NOMO-1 treated with dmso at 0.1 percent for 144 hours (cell line): ENCODE data around the gene MBD5.
"Not testable (repeated sequence)": the region's sequence is repeated elsewhere in the genome, so short reads cannot be mapped to it uniquely, and the experiment has no call there.

Experiments used
- DNase-seq: peaks from one replicate; lab custom pipeline; 2025; ENCODE audit not compliant: unreplicated experiment; lab: John Stamatoyannopoulos, UW

Gene MBD5

DNA sequence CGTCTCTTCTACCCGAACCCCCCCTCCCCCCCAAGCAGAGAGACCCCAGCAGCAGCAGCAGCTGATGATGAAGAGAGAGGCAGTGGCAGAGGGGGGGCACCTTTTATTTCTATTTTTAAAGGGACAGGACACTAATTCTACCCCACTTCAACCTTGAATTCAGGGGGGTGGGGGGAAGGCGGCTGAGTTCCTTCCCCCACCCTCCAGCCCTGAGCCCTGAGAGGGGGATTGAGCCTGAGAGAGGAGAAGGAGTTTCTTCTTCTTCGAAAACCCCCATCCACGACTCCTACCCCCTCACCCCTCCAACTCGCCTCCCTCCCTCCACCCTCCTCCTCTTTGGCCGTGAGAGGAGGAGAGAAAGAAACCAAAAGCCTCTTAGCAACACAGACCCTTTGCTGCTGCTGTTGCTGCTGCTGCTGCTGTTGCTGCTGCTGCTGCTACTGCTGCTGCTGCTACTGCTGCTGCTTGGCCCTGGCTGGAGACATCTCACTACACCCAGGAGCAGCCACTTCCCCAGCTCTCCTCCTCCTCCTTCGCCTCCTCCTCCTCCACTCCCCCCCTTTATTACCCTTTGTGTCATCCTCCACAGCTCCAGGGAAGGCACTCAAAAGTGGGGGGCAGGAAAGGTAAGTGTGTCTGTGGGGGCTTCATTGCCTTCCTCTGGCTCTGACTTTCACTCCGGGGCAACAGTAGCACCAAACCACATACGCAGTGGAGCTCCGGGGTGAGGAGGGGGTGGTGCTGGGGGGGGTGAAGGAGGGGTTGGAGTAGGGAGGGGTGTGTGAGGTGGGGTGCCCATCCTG is at the start of gene MBD5:
TSS of gene MBD5 (plus strand) at position 33 of the 803 bp plus-strand sequence.
- peak; percentile 12 for DNase-seq

DNA sequence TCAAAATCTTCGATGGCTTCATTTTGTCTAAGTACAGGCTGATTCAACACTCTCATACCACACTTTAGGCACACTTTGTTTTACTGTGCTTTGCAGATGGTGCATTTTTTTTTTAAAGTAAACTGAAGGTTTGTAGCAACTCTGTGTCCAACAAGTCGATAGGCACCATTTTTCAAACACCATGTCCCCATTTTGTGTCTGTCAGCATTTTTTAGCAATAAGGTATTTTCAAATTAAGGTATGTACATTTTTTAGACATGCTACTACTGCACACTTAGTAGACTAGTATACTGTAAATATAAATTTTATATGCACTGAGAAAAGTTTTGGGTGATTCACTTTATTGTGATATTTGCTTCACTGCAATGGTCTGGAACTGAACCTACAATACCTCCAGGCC is 44.8 kb upstream of the MBD5 start:
- DNase-seq = no peak

DNA sequence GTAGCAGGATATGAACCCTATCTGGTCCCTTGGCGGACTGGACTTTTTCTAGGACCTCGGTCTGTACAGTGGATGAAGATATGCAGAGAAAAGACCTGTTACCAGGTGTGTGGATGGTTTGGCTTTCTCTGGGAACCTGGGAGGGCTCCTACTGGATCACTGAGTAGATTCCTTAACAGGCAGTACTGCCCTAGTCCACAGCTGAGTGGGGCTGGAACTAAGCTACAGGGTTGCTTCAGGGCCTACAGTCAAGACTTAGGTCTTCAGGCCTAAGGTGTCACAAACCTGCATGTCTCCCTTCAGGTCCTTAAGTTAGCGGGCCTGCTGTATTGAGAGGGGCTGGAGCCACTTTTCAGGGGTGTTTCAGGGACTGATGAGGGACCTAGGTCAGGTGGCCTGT is 43.2 kb upstream of the MBD5 start:
- no peak for DNase-seq

DNA sequence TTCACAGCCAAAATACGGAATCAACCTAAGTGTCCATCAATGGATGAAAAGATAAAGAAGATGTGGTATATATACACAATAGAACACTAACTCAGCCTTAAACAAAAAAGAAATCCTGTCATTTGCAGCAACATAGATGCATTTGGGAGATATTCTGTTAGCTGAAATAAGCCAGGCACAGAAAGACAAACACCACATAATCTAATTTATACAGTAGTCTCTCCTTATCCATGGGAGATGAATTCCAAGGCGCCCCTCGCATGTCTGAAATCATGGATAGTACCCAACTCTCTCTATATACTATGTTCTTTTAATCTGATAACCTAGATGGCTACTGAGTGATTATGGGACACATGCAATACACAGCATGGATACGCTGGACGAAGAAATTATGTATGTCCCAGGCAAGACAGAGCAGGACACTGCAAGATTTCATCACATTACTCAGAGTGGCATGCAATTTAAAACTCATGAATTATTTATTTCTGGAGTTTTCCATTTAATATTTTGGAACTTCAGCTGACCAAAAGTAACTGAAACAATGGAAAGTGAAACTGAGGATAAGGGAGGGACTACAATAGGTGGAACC is 39.9 kb upstream of the MBD5 start:
- no peak for DNase-seq

DNA sequence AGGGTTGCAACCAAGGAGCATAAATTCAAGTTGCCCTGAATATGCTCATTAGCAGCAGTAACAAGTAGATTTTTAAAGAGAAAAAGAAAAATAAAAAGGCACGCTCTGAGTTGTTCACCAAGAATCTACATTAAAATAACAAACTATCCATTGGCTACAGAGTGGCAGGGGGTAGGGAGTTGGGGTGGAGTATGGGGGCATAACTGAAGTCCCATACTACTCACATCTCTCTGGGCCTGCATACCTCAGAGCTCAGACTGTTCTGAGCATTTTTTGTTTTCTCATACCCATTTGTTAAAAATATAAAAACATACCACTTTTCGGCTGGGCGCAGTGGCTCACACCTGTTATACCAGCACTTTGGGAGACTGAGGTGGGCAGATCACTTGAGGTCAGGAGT is 31.8 kb upstream of the MBD5 start:
- DNase-seq = no peak

DNA sequence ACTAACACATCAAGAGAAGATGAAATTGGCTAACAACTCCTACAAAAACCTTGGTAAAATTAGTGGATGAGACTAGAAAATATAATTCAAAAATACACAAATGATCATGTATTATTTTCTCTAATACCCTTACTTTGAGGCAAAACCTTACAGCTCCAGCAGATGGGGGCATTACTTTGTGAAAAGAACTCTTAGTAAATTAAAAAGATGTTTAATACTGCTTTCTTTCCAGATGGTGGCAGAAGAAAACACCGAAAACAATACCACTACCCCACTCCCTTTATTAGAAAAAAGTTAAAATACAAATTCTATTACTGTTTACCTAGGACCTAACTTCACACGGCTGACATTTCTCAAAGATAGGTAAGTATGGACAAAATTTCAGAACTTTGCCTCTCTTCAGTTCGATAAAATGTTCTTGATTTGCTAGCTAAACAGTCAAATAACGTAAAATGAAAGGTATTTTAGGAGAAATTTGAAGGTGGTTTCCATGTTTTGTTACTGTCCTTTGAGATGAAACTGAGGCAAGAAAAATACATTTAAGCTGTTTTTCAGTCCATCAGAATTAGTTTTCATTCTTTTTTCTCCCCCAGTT is 31.0 kb upstream of the MBD5 start:
- DNase-seq = peak; percentile 8

DNA sequence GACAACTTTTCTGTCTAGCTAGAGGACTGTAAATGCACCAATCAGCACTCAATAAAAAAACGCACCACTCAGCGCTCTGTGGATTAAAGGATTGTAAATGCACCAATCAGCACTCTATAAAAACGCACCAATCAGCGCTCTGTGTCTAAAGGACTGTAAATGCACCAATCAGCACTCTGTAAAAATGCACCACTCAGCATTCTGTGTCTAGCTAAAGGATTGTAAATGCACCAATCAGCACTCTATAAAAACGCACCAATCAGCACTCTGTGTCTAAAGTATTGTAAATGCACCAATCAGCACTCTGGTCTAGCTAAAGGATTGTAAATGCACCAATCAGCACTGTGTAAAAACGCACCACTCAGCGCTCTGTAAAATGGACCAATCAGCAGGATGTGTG is 25.9 kb upstream of the MBD5 start:
- not testable (repeated sequence) for DNase-seq

DNA sequence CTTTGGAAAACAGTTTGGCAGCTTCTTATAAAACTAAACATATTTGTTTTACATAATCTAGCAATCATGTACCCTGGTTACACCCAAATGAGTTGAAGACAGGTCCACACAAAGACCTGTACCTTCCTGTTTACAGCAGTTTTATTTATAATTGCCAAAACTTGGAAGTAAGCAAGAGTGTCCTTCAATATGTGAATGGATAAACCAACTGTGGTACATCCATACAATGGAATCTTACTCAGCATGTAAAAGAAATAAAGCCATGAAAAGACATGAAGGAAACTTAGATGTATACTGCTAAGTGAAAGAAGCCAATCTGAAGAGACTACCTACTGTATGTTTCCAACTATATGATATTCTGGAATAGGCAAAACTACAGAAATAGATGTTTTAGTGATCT is 24.1 kb upstream of the MBD5 start:
- no peak for DNase-seq

DNA sequence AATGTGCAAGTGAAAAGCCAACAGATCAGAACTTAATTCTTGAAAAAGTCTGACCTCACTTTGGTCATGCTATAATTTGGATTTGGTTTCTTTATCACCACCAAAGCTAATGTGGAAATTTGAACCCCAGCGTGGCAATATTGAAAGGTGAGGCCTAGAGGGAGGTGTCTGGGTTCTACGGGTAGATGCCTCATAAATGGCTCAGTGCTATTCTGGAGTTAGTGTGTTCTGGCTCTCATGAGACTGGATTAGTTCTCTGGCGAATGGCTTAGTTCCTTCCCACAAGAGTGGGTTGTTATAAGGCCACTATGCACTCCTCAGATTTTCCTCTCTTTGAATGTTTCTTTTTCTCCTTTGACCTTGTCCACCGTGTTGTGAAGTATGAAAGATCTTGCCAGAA is 22.7 kb upstream of the MBD5 start:
- DNase-seq = no peak

DNA sequence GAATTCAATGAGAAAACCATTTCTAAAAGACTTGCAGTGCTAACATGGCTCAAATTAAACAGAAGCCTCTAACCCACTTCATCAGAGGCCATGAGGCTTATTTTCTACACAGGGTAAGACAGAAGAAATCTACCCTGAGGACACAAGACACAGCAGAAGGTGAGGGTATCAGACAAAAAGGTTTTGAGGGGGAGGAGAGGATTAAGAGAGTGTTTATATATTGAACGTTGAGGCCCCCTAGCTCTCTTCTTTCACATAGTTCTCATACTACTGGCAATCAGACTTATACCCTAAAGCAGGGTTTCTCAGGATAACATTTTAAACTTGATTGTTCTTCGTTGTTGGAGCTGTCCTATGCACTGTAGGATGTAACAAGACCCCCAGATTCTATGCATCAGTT is 21.8 kb upstream of the MBD5 start:
- DNase-seq = no peak

DNA sequence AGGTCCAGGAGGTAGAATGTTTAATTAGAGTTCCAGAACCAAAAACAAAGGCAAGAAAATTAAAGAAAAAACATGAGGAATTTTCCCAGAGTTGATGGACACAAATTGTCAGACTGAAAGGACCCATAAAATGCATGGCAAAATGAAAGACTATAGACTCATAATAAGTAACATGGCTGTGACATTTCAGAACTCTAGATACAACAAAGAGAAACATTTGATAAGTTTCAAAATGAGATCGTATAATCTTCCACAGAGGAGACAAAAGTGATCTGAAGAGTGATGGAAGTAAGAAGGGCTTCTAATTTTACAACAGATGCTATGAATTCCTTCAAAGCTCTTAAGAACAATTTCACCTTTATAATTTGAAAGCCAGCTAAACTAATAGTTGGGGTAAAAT is 20.8 kb upstream of the MBD5 start:
- DNase-seq = no peak

DNA sequence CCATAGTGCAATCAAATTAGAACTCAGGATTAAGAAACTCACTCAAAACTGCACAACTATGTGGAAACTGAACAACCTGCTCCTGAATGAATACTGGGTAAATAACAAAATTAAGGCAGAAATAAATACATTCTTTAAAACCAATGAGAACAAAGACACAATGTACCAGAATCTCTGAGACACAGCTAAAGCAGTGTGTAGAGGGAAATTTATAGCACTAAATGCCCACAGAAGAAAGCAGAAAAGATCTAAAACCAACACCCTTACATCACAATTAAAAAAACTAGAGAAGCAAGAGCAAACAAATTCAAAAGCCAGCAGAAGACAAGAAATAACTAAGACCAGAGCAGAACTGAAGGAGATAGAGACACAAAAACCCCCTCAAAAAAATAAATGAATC is 18.5 kb upstream of the MBD5 start:
- DNase-seq = not testable (repeated sequence)

DNA sequence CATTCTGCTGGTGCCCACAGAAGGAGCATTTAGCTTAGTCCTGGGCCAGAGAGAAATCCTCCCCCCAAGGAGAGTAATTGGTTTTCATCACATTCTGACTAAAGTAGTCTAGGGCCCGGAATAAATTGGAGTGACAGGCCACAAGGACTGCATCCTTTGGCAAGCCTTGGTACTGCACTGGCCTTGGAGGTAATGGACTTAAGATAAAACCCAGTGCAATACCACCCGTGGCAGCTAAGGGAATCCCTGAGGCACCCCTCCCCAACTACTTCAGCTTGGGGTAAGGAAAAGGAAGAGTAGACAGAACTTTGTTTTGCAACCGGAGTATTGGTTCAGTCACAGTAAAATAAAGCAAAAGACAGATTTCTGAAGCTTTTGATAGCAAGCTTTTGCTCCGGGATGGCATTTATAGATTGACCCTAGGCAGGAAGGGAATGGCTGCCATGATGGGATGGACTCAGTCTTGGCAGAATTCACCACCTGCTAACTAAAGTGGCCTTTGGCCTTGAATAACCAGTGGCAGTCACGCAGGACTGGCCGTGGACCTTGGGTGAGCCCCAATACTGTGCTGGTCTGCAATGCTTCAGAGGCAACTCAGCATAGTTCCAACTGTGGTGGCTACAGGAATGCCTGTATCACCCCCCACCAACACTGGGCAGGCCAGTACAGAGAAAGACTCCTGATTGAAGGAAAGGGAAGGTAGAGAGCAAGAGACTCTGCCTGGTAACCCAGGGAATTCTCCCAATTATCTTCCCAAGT is 14.5 kb upstream of the MBD5 start:
- no peak for DNase-seq

DNA sequence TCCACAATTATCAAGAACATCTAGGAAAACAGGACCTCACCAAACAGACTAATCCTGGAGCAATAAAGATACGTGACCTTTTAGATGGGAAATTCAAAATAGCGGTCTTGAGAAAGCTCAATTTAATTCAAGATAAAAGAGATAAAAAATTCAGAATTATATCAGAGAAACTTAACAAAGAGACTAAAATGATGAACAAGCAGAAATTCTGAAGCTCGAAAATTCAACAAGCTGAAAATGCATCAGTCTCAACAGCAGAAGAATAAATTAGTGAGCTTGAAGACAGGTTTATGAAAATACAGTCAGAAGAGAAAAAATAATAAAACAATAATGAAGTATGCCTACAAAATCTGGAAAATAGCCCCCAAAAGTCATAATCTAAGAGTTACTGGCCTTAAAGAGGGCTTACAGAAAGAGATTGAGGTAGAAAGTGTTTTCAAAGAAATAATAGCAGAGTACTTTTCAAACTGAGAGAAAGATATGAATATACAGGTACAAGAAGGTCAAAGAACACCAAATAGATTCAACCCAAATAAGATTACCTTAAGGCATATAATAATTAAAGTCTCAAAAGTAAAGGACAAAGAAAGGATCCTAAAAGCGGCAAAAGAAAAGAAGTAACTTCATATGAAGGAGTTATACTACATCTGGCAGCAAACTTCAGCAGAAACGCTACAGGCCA is 13.5 kb upstream of the MBD5 start:
- DNase-seq = no peak

DNA sequence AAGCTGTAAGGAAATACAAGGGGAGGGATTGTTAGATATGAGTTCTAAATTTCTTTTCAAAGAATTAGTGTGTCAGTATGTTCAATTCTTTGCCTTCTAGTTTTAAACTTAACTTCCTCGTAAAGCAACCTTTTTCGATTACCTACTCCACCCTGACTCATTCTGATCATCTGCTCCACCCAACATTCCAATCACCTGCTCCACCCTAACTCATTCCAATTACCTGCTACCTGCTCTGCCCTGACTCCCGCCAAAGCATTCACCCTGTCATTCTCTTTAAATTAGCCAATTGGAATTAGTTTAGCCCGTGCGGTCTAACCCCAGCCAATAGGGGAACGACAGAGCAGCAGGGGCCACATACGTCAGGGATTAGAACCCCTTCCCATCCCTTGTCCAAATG is 12.5 kb upstream of the MBD5 start:
- DNase-seq = not testable (repeated sequence)

DNA sequence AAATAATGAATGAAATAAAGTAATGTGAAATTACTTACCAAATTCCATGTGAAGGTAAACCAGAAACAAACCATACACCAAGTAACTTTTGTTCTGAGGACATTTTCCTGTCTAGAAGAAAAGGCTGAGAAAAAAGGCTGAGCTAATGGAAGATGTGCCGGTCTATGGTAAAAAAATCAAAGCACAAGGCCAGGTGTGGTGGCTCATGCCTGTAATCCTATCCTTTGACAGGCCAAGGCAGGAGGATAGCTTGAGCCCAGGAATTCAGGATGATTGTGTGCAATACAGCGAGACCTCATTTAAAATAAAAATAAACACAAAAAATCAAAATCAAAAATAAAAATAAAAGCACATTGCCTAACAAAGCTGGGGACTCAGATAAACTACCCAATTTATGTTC is 7.0 kb upstream of the MBD5 start:
- no peak for DNase-seq

DNA sequence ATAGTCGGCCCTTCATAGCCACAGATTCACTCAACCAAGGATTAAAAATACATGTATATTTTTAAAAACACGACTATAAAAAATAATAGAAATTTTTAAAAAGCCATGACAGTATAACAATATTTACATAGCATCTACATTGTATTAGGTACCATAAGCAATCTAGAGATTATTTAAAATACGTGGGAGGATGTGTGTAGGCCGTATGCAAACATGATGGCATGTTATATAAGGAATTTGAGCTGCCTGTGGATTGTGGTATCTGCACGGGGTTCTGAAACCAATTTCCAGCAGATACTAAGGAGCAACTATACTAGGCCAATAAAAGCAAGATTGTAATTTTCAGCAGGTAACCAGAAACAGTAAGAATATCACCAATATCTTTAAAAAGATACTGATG is 6.3 kb upstream of the MBD5 start:
- no peak for DNase-seq

DNA sequence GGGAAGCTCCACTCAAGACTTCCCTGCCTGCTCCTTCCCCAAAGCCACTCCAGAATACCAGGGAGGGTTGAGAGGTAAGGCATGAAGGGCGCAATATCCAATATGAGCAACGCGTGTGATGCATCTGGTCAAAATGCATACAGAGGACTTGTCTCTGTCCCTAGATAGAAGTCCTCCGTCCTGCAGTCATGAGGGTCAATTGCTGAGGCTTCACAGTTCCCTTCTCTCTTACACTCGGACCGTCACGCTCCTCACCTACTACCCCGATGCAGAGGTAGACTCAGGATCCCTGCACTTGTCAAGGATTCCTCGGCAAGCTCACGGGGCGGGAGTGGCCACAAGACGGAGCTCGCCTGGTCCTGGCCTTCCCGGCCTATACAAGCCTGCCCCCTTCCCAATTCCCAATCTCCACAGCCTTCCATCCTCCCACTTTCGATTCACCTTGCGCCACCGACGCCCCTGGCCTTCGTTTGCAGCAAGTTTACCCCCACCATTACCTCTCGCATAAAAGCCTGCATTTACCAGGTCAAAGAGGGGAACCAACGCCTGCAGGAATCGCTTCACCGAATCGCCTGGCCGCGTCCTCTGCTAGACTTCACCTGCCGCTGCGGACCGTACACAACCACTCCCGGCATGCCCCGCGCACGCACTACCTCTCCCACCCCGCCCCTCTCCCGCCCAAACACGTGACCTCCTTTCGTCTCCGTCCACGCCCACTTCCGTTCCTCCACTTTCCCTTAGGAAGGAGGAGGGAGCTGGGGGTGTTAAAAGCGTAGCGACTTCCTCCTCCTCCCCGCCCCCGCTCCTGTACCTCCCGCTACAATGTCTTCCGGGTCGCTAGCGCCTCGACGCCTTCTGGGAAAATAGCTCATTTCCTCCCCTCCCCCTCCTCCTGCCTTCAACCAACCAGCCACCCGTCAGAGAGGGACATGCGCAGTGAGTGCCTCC is 506 bp upstream of the MBD5 start, which contains the start of gene ORC4:
TSS of gene ORC4 (minus strand) at position 627 of the 948 bp plus-strand sequence. CDS start 44,779 bp downstream, outside the sequence.
- DNase-seq = peak; percentile 98

DNA sequence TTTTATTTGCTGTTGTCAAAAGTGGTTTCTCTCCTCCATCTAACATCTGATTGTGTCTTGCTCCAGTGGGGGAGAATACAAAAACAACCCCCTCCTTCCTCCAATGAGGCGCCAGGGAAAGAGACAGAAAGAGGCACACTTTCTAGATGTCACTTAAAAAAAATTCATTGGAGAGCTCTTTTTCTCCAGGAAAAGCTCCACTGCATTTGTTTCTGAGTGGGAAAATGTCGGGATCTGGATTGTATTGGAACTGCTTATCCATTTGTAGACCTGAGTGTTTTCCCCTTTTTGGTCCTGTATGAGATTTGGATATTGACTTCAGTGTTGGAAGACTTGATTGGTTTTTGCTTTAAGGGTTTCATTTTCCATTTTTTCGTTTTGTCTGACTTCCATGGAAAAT is 995 bp downstream of the MBD5 start:
- DNase-seq = no peak

DNA sequence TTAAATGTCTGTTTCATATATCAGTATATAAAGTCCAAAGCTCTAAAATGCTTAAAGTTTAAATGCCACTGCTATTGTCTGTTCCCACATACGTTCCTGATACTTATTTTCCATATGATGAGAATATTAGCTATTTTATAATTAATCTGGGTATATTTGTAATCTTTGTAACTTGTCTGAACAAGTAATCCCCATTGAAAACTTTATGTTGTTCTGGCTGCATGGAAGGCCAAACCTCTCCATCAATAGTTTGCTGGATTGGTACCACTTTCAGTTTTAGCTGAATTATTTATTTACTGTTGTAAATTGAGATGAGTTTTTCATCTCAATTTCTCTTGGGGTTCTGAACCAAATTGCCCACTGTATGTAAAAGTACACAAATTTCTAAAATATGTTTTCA is 1.5 kb downstream of the MBD5 start:
- DNase-seq = no peak
